ENCODE results near the gene UBE3B.

UBE3B gene

GRCh38 chr12:109535231-109535862 is 57.9 kb downstream of the UBE3B start:
- no peak for DNase-seq

- DNase-seq, result no peak
Measured at GRCh38 chr12:109535863-109536250, 58.4 kb downstream of the UBE3B start.

DNA sequence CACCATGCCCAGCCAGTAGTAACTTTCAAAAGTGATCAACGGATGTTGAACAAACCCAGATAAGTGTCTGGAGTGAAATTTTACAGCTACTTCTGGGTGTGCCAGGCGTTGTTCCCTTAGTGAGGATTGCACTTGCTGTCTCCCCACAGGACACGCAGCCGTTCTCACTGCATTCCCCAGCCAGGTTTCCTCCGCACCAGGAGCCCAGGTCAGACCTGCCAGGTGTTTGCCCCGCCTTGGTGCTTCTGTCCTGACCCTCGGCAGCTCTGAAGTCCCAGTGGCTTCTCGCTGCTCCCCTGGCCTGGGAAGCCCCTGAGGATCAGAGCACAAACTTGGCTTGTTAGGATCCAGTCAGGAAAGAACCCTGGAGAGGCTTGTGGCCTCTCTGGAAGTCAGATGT is 59.7 kb downstream of the UBE3B start:
- DNase-seq, result no peak

DNA sequence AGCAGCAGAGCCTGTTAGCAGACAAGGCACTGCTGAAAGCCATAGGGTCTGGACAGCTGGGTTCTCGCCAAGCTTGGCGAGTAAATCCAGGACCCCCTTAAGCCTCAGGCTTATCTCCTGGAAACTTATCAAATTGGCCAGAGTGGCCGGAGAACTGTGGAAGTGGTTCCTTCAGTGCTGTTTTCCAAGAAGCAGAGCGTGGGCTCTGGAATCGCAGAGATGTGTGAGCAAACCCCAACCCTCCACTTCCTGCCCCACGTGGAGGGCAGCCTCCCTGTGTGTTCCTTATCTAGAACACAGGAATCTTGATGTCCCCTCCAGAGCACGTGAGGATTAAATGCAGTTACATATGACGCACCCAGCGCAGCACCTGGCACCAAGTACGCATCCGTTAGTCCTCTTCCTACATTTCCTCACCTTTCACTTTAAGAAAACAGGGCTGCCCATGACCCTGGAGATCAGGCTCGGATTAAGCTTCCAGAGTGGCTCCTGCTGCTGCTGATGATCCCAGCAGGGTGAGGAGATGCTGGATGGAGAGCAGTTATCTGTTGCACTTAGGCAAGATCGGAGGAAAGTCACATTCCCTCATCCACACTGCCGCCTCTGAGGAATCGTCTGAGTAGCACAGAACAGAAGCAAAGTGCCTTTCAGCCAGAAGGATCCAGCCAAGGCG is 60.9 kb downstream of the UBE3B start:
- DNase-seq, result no peak

DNA sequence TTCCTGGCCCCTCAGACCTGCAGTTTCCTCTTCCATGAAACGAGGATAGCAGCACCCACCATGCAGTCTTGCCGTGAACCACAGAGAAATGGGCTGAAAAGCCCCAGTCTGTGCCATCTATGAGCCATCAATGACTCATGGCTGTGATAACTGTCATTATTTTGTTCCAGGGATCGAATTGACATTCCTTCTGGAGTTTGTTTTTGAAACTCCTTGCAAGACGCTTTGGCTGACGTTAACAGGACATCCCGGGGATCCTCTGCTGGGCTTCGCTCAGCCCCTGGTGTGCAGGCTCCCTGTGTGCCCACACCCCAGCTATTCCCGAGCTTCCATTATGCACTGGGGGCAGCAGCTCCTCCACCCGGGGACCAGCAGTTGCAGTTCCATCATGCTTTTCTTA is 62.1 kb downstream of the UBE3B start:
- DNase-seq, result no peak

GRCh38 chr12:109540526-109541412 is 63.3 kb downstream of the UBE3B start:
- DNase-seq, result no peak

- DNase-seq, result no peak
Measured at GRCh38 chr12:109541413-109541726, 63.9 kb downstream of the UBE3B start.

- DNase-seq, result no peak
Measured at GRCh38 chr12:109542014-109542413, 64.6 kb downstream of the UBE3B start.

GRCh38 chr12:109542876-109543275 is 65.4 kb downstream of the UBE3B start:
- no peak for DNase-seq

DNA sequence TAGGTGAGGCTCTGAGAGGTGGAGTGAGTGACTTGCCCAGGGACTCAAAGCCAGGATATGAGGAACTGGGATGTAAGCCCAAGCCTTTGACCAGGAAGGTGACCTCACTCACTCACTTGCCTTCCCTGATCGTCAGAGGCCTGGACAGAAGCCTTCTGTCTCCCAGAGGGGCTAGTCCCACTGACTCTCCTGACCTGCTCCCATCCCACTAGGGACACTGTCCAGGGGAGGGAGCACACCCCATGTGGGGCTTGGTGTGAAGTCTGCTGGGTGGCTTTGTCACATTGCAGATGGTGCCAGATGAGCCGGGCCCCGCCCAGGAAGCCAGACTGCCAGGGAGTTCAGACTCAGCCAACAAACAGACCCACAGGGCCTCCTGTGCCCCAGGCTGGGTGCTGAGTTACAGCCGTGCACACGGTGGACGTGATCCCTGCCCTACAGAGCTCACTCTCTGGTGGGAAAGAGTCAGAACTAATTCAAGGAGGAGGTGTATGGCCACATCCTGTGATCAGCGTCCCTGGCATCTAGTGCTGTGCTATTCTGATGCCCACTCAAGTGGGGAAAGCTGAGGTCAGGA is 67.6 kb downstream of the UBE3B start:
- DNase-seq, result no peak

DNA sequence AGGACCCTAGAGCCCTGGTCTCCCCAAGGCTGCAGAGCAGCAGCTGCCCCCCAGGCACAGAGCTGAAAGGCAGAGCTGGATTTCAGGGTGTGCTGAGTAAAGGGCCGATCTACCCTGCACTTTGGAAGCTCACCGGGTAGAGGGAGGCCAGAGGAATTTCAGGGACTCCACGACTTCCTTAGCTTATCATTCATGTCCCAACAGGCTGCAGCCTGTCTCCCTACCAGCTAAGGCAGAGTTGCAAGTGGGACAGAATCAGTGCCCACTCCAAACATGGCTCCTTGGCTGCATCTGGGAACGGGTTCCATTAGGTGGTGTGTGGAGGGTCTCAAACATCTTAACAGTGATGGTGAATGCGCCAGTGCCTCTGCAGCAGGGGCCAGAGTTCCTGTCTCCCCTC is 68.4 kb downstream of the UBE3B start:
- no peak for DNase-seq

DNA sequence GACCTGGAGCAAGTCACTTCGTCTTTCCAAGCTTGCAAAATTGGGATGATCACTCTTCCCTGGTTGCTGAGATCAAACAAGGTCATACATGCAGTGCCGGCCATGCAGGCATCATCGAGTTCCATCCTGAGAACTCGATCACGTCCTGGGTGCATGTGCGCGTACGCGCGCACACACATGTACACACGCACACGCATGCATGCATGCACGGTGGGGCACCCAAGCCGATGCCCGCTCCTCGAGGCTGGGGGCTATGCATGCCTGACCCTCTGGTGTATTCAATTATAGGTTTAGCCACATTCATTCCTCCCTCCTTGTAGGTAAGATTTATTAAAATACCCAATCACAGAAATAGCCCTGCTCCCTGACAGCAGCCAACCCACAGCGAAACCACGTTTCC is 69.9 kb downstream of the UBE3B start:
- no peak for DNase-seq

- DNase-seq, result no peak
Measured at GRCh38 chr12:109548258-109548657, 70.8 kb downstream of the UBE3B start.

GRCh38 chr12:109549613-109550270 is 72.3 kb downstream of the UBE3B start:
- DNase-seq, result no peak

DNA sequence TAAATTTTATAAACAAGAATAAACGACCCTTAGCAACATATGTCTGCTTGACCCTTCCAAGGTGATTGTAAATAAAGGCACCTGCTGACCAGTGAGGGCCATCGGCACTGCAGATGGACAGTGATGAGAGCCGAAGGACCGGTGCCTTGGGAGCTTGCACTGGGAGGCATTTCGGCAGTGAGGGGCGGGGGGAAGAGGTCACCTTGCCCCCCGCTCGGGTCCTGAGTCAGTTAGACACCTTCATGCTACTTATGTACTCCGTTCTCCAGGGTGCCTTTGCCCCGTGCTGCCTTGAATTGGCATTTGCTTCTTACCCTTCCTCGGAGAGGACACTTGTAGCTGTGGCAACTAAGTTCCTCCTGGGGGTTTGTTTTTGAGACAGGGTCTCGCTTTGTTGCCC is 72.8 kb downstream of the UBE3B start:
- no peak for DNase-seq

DNA sequence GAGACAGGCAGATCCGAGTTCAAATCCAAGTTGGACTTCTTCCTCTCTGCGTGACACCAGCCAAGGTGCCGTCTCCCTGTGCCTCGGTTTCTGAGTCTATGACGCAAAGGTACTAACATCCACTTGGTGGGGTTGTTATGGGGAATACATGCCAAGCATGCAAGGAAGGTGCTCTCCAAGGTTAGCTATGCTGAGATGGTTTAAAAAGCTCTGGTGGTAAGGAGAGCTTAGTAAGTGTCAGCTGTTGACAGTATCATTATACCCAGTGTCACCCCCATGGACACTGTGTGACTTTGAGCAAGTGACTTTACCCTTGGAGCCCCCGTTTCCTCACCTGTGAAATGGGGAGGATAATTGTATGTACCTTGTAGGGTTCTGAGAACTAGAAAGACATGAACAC is 73.7 kb downstream of the UBE3B start:
- DNase-seq, result no peak

DNA sequence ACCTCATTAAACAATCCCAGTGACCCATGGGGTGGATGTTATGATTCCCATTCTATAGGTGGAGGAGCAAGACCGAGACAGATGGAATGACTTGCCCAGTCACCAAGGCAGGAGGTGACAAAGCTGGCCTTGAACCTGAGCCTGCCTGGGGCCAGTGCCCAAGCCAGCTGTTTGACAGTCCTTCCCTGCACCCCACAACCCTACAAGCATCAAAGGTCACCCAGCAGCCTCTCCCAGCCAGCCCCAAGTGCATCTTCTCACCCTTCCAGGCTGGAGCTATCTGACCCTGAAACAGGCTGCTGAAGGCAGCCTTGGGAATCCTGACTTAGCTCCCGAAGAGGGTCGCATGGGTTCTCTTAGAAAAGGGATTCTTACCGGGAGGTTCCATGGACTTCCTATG is 75.5 kb downstream of the UBE3B start:
- no peak for DNase-seq

- DNase-seq, result no peak
Measured at GRCh38 chr12:109553483-109553882, 76.0 kb downstream of the UBE3B start.

DNA sequence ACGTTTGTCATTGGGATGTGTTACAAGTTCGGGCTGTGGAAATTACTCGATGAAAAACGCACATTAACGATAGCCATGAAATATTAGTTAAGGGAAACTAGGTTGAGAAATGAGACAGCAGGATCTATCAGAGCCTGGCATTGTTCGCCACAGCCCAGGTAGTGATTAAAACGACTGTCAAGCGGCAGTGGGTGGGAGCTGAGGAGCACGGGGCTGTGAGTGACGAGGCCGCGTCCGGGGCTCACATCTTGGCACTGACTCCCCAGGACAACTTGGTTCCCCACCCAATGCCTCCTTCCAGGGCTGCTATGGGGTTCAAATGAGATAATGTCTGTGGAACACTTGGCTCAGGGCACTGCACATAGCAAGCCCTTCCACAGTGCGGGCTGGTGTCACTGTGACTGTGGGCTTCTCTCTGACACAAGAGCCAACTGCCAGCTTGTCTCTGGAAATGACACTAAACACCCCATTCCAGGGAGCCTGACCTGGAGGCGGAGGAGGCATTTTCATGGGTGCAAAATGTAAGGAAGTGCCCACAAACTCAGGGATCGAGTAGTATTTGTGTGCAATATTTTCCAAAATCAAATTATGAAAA is 76.6 kb downstream of the UBE3B start:
- DNase-seq, result no peak

GRCh38 chr12:109554761-109555160 is 77.3 kb downstream of the UBE3B start:
- DNase-seq, result no peak

DNA sequence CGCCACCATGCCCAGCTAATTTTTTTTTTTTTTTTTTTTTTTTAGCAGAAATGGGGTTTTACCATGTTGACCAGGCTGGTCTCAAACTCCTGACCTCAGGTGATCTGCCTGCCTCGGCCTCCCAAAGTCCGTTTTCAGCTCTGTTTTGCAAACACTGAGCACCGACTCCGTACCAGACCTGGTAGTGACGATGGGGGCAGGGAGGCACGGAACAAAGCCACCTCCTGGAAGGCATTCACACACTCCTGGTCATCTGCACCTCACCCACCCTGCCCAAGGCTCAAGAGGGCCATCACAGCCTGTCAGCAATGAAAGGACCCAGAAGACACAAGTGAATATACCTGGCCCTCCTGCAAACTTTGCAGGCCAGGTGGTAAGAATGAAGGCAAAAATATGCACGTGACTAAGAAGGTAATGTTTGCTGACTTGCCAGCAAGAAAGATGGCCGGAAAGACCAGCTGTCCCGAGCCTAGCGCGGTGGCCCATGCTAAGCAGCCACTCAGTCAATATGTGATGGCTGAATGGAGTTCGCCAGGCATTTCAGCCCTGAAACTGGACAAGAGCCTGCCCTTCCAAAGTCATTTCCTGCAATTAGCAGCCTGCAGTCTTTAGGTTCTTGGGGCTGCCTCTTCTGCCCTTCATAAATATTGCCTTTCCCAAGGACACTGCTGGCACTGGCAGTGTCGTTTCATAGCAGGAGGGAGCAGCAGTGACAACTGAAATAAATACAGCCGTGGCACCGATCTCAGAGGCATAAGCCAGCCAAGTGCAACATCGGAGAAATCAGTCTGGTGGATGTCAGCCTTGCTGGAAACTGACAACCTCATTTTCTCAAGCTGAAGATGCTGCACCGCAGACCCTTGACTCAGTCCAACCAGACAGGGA is 78.2 kb downstream of the UBE3B start:
- DNase-seq, result no peak

GRCh38 chr12:109557200-109557599 is 79.8 kb downstream of the UBE3B start:
- no peak for DNase-seq
